Activated CD4-positive, alpha-beta T cell treated with anti-CD3 and anti-CD28 coated beads for 48 hours (primary cell): Measurements from ENCODE around the gene ZNF140.

Source experiments
- DNase-seq: peaks from one replicate; pipeline ENCODE4 v3.0.0-alpha.2; 2020

ZNF140 gene

DNA sequence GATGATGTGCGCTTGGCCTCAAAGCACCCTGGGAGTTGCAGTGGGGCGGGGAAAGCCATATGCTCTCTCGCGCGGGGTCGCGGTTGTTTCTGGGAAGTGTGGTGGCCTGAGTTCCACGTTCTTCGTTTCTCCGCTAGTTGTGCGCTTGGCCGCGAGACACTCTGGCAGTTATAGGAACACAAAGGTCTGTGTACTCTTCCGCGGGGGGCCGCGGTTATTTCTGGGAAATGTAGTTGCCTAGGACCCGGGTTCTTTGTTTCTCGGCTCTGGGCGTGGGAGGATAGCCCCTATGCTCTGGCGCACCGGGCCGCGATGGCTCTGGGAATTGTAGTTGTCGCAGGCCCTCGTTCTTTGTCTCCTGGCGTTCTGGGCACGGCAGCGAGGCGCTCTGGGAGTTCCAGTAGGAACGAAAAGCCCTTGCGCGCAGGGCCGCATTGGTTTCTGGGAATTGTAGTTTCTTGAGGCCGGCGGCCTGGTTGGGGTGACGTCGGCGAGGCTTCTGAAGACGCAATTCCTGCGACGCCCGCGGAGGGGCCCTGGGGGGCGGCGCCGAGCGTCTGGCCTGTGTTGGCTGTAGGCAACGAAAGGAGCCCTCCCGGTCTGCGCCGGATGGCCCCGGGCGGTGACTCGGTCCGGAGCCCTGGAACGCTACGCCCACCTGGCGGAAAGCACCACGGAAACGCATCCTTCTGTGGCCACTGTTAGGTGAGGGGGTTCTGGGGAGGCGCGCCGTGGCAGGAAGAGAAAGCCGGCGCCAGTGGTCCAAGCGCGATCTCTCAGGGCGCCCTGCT is at the start of gene ZNF140:
Gene ZNF140 (plus strand): TSS at position 556 of the 791 bp plus-strand sequence. CDS start 398 bp downstream, outside the sequence.
- DNase-seq: peak; percentile 97

DNA sequence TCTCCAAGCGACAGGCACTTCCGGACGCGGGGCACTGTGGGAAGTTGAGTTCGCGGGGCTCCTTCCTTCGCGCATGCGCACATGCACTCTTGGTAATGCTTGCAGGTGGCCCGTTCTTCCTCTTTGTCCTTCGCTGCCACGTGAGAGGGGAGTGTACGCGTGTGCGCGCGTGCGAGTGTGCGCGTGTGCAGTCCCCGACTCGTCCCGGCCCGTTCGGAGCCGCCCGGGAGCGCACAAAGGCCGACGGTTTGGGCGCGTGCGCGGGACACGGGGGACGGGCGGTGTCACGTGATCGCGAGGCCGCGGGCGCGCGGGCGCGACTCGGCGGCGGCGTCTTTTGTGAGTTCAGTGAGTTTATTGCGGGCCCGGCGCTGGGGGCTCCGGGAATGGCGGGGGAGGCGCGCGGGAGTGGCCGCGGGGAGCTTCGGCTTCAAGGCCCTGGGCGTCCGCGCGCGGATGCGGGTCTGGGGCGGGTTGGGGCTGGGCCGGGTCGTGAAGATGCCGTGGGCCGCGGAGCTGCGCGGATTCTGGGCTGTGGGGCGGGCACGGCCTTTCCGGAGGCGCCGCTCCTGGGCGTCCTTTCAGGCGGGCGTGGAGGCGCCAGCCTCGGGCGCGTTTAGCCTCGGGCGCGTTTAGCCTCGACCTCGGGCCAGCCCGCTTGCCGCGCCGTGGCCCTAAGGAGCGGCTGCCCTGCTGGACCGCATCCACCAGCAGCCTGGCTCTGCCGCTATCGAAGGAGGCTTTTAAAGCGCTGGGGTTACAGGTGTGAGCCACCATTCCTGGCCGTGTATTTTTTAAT is 43.3 kb upstream of the ZNF140 start, which contains the start of gene ZNF84:
Gene ZNF84 (plus strand): TSS at position 303 of the 799 bp plus-strand sequence. CDS start 3,959 bp downstream, outside the sequence.
- DNase-seq: peak; percentile 98

DNA sequence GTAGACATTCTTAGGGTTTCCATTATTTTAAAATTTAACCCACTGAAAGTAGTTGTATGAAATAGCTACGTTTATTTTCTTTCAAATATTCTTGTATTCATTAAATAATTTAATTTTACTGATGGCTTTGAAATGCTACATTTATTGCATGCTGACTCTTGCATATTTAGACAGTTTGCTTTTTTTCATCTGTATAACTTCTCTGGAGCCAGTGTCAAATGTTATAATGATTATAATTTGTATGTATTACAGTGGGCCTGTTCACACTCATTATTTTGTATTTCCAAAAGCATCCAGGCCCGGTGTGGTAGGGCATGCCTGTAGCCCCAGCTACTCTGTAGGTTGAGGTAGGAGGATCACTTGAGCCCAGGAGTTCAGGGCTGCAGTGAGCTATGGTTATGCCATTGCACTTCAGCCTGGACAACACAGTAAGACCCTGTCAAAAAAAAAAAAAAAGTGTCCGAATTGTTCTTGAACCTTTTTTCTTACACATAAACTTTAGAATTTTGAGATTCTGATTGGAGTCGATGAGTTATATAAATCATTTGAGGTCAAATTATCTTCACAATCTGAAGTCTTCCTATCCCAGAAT is 42.5 kb upstream of the ZNF140 start:
- no peak for DNase-seq

DNA sequence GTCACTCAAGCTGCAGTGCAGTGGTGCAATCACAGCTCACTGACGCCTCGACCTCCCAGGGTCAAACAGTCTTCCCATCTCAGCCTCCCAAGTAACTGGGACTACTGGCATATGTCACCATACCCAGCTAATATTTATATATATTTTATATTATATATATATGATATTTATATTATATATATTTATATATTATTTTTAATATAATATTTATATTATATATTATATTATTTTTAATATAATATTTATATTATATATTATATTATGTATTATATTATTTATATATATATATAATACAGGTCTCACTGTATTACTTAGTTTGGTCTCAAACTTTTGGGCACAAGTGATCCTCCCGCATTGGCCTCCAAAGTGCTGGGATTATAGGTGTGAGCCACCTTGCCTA is 34.0 kb upstream of the ZNF140 start:
- no peak for DNase-seq

DNA sequence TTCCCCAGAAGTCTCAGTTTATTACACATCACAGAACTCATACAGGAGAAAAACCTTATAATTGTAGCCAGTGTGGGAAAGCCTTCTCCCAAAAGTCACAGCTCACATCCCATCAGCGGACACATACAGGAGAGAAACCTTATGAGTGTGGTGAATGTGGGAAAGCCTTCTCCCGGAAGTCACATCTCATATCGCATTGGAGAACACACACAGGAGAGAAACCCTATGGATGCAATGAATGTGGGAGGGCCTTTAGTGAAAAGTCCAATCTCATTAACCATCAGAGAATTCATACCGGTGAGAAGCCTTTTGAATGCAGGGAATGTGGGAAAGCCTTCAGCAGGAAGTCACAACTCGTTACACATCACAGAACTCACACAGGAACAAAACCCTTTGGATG is 23.3 kb upstream of the ZNF140 start:
- DNase-seq: no peak

DNA sequence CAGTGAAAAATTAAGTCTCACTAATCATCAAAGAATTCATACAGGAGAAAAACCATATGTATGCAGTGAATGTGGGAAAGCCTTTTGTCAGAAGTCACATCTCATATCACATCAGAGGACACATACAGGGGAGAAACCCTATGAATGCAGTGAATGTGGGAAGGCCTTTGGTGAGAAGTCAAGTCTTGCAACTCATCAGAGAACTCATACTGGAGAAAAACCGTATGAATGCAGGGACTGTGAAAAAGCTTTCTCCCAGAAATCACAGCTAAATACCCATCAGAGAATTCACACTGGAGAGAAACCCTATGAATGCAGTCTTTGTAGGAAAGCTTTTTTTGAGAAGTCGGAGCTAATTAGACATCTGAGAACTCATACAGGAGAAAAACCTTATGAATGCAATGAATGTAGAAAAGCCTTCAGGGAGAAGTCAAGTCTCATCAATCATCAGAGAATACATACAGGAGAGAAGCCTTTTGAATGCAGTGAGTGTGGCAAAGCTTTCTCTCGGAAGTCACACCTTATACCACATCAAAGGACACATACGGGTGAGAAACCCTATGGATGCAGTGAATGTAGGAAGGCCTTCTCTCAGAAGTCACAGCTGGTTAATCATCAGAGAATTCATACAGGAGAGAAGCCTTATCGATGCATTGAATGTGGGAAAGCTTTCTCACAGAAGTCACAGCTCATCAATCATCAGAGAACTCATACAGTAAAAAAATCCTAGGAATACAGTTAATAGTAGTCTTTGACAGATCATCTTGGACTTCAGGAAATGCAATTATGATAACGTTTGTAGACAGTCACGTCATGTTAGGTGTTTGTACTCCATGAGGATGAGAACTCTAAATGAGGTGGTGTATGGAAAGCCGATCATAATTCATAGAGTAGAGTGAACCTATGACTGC is 22.3 kb upstream of the ZNF140 start:
- DNase-seq: no peak

DNA sequence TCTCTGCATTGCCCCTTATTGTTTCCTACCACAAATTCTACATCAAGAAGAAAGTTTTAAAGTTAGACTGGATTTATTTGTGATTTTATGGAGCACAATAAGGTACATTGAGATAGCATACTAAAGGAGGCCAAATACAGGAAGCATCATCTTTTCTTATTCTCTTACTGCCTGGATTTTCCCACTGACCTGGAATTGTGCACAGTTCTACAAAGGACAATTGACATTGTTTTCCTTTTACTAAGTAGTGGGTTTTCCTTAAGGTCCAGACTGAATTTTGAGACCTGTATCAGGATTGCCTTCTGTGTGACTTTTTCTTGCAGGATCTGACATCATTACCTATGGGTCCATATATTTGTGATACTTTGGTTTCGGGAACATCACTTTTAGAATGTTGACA is 18.8 kb upstream of the ZNF140 start:
- DNase-seq: no peak

DNA sequence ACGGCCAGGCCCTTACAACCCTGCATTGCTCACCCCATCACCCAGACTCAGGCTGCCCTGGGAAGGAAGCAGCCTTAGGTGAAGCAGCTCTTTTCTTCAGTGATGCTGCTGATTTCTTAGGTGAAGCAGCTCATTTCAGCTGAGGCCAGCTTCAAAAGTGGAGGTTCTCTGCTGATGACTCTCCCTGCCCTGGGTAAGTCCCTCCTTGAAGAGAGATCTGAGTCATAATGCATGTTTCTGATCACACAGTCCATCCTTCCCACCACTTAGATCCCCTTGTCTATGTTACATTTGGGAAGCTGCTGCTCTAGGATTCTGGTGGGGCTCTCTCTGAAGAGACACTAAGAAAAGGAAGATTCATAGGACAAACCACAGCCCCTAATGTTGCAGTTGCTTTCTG is 17.2 kb upstream of the ZNF140 start:
- DNase-seq: no peak

DNA sequence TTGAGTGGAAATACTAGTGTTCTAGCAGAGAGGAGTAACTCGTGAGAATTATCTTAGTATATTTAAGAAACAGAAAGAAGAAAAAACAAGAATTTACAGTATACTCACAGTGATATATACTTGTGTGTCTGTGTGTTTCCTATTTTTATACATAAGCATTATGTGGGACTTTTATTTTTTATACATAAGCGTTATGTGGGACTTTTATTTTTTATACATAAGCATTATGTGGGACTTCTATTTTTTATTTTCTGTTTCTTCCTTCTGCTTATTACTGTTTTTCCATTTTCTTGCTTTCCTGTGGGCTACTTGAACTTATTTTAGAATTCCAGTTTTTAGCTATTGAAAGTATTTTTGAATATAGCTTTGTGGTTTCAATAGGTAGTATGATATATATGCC is 6.9 kb upstream of the ZNF140 start:
- DNase-seq: no peak

DNA sequence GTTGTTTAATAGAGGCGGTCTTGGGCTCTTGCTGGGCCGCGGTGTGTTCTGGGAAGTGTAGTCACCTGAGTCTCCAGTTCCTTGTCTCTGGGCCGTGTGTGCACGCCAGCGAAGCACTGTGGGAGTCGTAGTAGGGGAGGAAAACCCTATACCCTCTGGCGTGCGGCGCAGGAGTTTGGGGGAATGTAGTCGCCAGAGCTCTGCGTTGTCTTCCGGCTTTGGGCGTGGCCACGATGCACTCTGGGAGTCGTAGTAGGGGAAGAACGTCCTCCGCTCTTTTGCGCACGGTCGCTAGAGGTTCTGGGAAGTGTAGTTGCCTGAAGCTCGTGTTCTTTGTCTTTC is 726 bp upstream of the ZNF140 start:
- peak; percentile 96 for DNase-seq

DNA sequence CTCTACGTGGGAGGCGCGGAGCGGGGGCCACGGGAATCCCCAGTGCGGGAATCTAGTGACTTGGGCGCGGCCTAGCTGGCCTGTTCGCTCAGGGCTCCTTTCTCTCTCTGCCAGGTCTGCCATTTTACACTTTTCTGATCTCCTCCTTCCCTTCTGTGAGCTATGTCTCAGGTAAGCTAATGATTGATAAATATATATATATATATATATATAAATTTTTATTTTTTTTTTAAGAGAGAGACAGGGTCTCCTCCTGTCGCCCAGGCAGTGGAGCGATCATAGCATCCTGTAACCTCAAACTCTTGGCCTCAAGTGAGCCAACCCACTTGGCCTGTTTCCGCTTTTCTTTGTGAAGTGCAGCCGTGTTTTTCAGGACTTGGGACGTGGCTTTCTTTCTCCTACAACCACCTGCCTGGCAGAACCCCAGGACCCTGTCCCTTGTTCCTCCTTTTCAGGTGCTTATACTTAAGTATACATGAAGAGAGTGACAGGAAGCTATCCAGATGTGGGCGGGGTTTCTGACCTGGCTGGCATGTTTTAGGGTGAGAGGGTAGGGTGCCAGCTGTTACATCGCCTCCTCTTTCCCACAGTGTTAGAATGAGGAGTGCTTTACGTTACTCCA is 547 bp downstream of the ZNF140 start:
- DNase-seq: peak; percentile 7

DNA sequence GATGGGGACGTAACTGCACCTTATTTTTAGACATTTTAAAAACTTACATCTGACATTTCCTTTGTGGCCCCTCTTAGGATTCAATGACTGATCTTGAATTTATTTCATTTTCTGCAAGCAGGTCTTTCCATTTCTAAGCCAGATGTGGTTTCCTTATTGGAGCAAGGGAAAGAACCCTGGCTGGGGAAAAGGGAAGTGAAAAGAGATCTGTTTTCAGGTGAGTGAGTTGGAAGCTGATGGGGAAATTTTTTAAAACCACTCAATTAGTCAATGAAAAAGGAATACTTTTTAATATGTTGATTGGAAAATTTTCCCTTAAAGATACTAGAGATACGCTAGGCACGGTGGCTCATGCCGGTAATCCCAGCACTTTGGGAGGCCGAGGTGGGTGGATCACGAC is 2.6 kb downstream of the ZNF140 start:
- no peak for DNase-seq

DNA sequence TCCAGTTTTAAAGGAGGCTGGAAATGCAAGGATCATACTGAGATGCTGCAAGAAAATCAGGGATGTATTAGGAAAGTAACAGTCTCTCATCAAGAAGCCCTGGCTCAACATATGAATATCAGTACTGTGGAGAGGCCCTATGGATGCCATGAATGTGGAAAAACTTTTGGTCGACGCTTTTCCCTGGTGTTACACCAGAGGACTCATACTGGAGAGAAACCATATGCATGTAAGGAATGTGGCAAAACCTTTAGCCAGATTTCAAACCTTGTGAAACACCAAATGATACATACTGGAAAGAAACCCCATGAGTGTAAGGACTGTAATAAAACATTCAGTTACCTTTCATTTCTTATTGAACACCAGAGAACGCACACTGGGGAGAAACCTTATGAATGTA is 24.9 kb downstream of the ZNF140 start:
- DNase-seq: no peak

DNA sequence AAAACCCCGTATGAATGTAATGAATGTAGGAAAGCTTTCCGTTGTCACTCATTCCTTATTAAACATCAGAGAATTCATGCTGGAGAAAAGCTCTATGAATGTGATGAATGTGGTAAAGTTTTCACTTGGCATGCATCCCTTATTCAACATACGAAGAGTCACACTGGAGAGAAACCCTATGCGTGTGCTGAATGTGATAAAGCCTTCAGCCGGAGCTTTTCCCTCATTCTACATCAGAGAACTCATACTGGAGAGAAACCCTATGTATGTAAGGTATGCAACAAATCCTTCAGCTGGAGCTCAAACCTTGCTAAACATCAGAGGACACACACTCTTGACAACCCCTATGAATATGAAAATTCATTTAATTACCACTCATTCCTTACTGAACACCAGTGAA is 25.5 kb downstream of the ZNF140 start:
- no peak for DNase-seq

DNA sequence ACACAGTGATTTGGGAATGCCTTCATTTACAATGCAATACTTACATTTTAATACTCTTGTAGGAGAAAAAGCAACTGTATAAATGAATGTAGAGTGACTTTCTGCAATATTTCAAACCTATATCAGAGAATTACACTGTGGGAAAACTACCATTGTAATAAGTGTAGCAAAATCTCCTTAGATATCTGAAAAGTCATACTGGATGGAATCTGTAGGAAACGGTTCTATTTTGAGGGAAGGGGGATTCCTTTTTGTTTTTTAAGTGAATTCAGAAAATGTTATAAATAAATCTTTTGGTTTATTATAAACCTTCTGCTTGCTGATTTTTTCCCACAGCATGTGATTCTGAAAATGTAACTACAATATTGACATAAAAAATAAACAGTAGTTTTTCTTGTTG is 26.4 kb downstream of the ZNF140 start:
- DNase-seq: no peak

DNA sequence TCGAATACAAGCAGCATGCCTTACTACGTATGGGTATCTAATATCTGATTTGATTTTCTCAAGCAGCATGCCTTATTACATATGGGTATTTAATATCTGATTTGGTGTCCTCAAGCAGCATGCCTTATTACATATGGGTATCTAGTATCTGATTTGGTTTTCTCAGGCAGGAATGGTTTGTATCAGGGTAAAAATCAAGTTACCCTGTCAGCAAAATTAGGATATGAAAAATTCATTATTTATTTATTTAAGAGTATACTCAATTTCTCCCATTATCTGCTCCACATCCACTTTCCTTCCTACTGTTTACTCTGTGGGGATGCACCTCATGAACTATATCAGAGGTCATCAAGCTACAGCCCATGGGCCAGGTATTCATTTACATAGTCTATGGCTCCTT is 27.4 kb downstream of the ZNF140 start:
- DNase-seq: no peak

DNA sequence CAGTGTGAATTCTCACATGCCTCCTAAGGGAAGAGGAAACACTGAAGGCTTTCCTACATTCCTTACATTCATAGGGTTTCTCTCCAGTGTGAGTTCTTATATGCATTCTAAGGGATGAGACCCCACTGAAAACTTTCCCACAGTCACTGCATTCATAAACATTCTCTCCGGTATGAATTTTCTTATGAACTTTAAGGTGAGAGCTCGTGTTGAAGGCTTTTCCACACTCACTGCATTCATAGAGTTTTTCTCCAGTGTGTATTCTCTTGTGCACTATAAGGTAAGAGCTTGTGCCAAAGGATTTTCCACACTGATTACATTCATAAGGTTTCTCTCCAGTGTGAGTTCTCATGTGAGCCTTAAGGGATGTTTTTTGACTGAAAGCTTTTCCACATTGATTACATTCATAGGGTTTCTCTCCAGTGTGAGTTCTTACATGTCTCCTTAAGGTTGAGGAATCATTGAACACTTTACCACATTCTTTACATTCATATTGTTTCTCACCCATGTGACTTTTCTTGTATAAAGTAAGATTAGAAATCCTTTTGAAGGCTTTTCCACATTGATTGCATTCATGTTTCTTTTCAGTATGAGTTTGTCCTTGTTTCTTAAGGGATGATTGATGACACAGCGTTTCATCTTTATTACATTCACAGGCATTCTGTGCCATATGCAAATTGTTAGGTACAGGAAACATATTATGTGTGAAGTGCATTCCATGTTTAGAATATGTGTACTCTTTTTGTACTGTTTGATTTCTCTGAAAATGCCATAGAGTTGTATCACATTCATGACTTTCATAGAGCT is 39.9 kb downstream of the ZNF140 start:
- DNase-seq: no peak

DNA sequence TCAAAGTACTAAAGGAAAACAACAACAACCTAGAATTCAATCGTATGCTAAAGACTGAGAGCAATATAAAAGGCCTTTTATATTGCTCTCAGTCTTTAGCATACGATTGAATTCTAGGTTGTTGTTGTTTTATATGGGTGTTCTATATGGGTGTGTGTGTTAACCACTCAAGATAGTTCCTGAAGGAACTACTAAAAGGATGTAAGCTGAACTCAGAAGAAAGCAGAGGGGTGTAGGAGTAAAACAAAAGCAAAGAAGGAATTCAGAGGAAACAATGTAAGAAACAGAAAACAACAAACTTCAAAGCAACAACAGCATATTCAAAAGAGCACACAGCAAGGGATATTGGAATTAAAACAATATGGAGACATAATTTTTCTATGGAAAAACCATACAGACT is 44.0 kb downstream of the ZNF140 start:
- no peak for DNase-seq

DNA sequence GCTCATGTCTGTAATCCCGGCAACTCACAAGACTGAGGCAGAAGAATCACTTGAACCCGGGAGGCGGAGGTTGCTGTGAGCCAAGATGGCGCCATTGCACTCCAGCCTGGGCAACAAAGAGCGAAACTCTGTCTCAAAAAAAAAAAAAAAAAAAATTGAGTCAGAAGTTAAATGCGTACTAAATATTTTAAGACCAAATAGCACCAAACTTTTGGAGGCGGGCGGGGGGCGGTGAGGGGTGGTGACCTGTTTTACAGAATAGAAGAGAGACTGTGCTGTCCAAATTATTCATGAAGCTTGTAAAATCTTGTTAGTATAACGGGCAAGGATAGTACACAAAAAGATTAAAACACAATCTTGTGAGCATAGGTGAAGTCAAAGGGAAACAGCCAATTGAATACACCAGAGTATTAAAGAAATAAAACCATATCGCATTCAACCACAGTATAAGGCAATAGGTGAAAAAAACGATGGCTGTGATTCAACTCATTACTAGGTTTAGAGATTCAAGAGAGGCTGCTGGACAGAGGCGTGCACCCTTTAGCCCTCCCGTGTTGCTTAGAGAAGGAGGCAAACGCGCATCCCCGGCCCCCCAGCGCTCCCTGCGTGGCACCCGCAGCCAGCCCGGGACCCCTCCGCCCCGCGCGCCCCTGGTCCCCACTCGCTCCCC is 48.8 kb downstream of the ZNF140 start:
- DNase-seq: peak; percentile 18

DNA sequence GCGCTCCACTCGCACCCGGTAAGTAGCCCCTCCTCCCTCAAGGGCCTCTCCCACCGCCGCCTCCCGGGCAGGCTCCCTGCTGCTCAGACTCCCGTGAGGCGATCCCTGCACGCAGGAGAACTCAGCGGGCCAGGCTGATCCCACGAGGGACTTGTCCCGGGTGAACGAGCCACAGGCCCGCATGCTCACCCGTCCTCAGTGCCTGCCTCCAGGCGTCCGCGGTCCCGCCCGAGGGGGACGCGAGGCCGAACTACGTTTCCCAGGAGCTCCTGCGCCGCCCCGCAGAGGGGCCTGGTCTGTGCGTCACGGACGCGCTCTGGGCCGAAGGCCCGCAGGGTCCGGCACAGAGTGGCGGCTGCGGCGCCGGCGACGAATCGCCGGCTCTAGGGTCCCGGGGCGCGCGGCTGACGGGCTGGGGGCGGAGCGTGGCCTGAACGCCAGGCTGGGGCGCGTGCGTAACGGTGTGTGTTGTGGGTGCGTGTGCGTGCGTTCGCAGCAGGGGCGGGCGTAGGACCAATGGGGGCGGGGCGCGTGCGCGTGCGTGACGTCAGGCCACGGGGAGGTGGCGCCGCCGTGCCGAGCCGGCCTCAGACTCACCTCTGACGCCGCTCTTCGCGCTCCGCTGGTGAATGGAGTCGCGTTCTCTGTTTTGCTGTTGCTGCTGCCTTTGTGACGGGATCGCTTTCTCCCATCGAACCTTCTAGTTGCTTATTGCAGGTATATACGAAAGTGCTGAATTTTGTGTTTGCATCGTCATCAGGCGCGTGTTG is 49.5 kb downstream of the ZNF140 start, which contains the start of the genes ZNF10 and ZNF891:
Gene ZNF10 (plus strand): TSS at position 590 of the 770 bp plus-strand sequence. CDS start 13,866 bp downstream, outside the sequence.
Gene ZNF891 (minus strand): TSS at position 237 of the 770 bp plus-strand sequence. CDS start 8,356 bp downstream, outside the sequence.
- DNase-seq: peak; percentile 98
